ENCODE measurements around the gene GAREM1. TPM values are rescaled to one million over a fixed set of nuclear protein-coding genes. Genes with fewer than 3 reads are reported as not detected.

Gene GAREM1
- total and polyA plus RNA-seq, 9 of the 15 experiments (the other 6 are each of a cell fraction or from before 2014, with no cell fraction given): 0.03 to 0.33 (median 0.07) TPM; not detected in 1

DNA sequence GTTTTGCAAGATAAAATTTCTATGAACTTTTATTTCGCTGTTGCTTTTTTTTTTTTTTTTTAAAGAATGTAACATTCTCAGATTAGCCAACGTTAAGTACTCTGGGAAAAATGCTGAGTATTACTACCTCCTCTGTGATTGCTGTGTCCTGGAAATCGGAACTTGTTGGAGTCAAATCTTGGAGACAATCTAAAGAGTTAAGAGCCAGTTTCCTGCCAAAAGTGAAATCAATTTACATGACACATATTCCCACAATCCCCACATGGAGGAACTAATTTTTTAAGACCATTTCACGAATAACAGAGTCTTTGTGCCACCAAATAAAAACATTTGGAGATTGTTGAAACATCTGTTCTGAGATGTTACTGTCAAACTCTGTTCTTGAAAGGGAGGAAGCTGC is 153.0 kb downstream of the GAREM1 start (continued):
- TF ChIP-seq HNRNPUL1 (IDR thresholded peaks at IDR 0.05; ENCODE audit: low read length) (no peak), LEF1 (IDR thresholded peaks at IDR 0.05) (no peak), NR2C2 (CRISPR knock-in tag; IDR thresholded peaks at IDR 0.05) (no peak), NR2C2 (tag; IDR thresholded peaks at IDR 0.05) (no peak)

DNA sequence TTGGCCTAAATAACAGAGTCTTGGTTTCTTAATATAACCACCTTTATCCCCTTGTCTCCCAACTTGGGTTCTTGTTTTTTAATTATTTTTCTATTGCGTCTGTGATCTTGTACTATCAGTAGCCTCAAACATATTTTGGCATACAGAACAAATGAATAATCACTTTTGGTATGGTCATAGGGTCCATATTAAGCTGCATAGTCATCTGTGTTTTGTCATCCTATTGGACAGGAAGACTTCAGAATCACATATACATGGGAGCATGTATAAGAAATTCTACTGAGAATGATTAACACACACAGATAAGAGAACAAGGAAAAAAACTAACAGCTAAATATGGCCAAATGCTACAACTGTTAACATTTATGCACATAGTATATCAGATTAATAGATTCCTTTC is 154.8 kb downstream of the GAREM1 start:
- intact Hi-C loops (cut with micrococcal nuclease): no loop called here
- in situ Hi-C loops (cut with MboI): no loop called here
- ChIA-PET POLR2A (interaction anchor here (0.6 kb wide), 1 partner anchor 180 kb away, joined by 3 read pairs; no protein-coding TSS in a partner anchor), CTCF (ENCODE audit: low intra/inter-chr PET ratio) (no interaction called here)
- Histone ChIP-seq H3K4me2 (ENCODE audit: insufficient read depth, low read length) (no peak overlapping the region), H3K27ac (ENCODE audit: extremely low read depth, low read depth, low read length) (no peak overlapping the region), H2AFZ (ENCODE audit: low read depth, low read length) (no peak overlapping the region), H3K4me3 (no peak overlapping the region), H3K4me1 (replicated peaks in 1 of 2; ENCODE audit: control insufficient read depth in 2 of 2, insufficient read depth in 2 of 2, low read length in 2 of 2) (no peaks in the 10 kb centered on the region), H3K9ac (ENCODE audit: insufficient read depth in 1 of 2, low read depth in 2 of 2, low read length in 2 of 2) (no peak overlapping the region), H3K9me3 (replicated peaks; ENCODE audit: control insufficient read depth, insufficient read depth, low read depth, low read length) (no peaks in the 10 kb centered on the region), H3K36me3 (ENCODE audit: control insufficient read depth, insufficient read depth, low read length) (no peaks in the 10 kb centered on the region), H3K27me3 (ENCODE audit: control insufficient read depth in 2 of 2, insufficient read depth in 2 of 2, low read length in 2 of 2) (no peaks in the 10 kb centered on the region), H3K9me1 (ENCODE audit: control insufficient read depth, insufficient read depth, low read length) (no peaks in the 10 kb centered on the region), H4K20me1 (replicated peaks; ENCODE audit: control insufficient read depth, insufficient read depth, low read length) (no peaks in the 10 kb centered on the region), H3K79me2 (ENCODE audit: control insufficient read depth, insufficient read depth, low read length) (no peaks in the 10 kb centered on the region)
- ATAC-seq (no peak), DNase-seq (ENCODE audit: extremely low read depth in 1 of 4, low spot score in 3 of 4) (no peak), FAIRE-seq (no peak)
- 0% methylated on average over 1 of the region's 1 CpG for WGBS (ENCODE audit: insufficient coverage, low coverage, missing lambda C conversion rate)
- no TSS peak for BruUV-seq (replicated peaks)
- TF ChIP-seq JUND (IDR thresholded peaks at IDR 0.05; ENCODE audit: borderline replicate concordance, low read depth, low read length) (no peak), JUND (tag; IDR thresholded peaks at IDR 0.05; ENCODE audit: borderline replicate concordance, low read depth, low read length) (no peak), BRF1 (IDR thresholded peaks at IDR 0.05; ENCODE audit: borderline replicate concordance, extremely low read depth, insufficient read length) (no peak), SPI1 (IDR thresholded peaks at IDR 0.05; ENCODE audit: borderline replicate concordance, low read depth, low read length) (no peak), NCOA1 (IDR thresholded peaks at IDR 0.05; ENCODE audit: low read depth) (no peak), TEAD2 (tag; IDR thresholded peaks at IDR 0.05) (no peak), ETV5 (CRISPR knock-in tag; IDR thresholded peaks at IDR 0.05; ENCODE audit: low read depth) (no peak), KDM5B (IDR thresholded peaks at IDR 0.05; ENCODE audit: insufficient replicate concordance, low read depth, low read length) (no peak), GTF2E2 (tag; IDR thresholded peaks at IDR 0.05) (no peak)
- TF ChIP-seq, protein P1, sequence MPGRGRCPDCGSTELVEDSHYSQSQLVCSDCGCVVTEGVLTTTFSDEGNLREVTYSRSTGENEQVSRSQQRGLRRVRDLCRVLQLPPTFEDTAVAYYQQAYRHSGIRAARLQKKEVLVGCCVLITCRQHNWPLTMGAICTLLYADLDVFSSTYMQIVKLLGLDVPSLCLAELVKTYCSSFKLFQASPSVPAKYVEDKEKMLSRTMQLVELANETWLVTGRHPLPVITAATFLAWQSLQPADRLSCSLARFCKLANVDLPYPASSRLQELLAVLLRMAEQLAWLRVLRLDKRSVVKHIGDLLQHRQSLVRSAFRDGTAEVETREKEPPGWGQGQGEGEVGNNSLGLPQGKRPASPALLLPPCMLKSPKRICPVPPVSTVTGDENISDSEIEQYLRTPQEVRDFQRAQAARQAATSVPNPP (IDR thresholded peaks at IDR 0.05; ENCODE audit: borderline replicate concordance, insufficient read depth, insufficient read length): no peak
- TF ChIP-seq, protein P2, sequence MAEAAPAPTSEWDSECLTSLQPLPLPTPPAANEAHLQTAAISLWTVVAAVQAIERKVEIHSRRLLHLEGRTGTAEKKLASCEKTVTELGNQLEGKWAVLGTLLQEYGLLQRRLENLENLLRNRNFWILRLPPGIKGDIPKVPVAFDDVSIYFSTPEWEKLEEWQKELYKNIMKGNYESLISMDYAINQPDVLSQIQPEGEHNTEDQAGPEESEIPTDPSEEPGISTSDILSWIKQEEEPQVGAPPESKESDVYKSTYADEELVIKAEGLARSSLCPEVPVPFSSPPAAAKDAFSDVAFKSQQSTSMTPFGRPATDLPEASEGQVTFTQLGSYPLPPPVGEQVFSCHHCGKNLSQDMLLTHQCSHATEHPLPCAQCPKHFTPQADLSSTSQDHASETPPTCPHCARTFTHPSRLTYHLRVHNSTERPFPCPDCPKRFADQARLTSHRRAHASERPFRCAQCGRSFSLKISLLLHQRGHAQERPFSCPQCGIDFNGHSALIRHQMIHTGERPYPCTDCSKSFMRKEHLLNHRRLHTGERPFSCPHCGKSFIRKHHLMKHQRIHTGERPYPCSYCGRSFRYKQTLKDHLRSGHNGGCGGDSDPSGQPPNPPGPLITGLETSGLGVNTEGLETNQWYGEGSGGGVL (CRISPR knock-in tag; IDR thresholded peaks at IDR 0.05): no peak
- TF ChIP-seq, protein P3, sequence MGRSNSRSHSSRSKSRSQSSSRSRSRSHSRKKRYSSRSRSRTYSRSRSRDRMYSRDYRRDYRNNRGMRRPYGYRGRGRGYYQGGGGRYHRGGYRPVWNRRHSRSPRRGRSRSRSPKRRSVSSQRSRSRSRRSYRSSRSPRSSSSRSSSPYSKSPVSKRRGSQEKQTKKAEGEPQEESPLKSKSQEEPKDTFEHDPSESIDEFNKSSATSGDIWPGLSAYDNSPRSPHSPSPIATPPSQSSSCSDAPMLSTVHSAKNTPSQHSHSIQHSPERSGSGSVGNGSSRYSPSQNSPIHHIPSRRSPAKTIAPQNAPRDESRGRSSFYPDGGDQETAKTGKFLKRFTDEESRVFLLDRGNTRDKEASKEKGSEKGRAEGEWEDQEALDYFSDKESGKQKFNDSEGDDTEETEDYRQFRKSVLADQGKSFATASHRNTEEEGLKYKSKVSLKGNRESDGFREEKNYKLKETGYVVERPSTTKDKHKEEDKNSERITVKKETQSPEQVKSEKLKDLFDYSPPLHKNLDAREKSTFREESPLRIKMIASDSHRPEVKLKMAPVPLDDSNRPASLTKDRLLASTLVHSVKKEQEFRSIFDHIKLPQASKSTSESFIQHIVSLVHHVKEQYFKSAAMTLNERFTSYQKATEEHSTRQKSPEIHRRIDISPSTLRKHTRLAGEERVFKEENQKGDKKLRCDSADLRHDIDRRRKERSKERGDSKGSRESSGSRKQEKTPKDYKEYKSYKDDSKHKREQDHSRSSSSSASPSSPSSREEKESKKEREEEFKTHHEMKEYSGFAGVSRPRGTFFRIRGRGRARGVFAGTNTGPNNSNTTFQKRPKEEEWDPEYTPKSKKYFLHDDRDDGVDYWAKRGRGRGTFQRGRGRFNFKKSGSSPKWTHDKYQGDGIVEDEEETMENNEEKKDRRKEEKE (IDR thresholded peaks at IDR 0.05; ENCODE audit: borderline replicate concordance in 1 of 2, control insufficient read depth in 1 of 2, low read depth in 2 of 2, low read length in 1 of 2): no peak
